A549 (cell line): ENCODE results near the gene OPALIN.

Experiments used
- CEBPB ChIP-seq, 2 experiments: fragments of >200 bp in 1 of 2; sonication (Bioruptor Twin) in 1 of 2; formaldehyde crosslinking in 1 of 2; IDR thresholded peaks; 2 replicates each; pipeline ENCODE4 v1.6.1; 2012 to 2016
- CTCF ChIP-seq: fragments of >200 bp; sonication (Bioruptor Twin); formaldehyde crosslinking; IDR thresholded peaks from 3 replicates; pipeline ENCODE4 v1.5.1; 2016
- EP300 ChIP-seq, 2 experiments: fragments of >200 bp; sonication (Bioruptor Twin); formaldehyde crosslinking; IDR thresholded peaks; 2 replicates in 1 of 2; 3 replicates in 1 of 2; pipeline ENCODE4 v1.6.1; 2016 to 2017
- FOSL2 ChIP-seq, 2 experiments: fragments of 450-650 bp in 1 of 2; fragments of >200 bp in 1 of 2; sonication (Bioruptor Twin) in 1 of 2; formaldehyde crosslinking; IDR thresholded peaks; 2 replicates each; pipeline versions ENCODE4 v1.5.0 to v1.6.1; 2016 to 2020; ENCODE audit warnings: mild to moderate bottlenecking in 1 of 2, moderate library complexity in 1 of 2
- JUNB ChIP-seq: fragments of >200 bp; sonication (Bioruptor Twin); formaldehyde crosslinking; IDR thresholded peaks from 2 replicates; pipeline ENCODE4 v1.6.1; 2016
- KDM1A ChIP-seq: fragments of 200-600 bp; sonication (generic); IDR thresholded peaks from 2 replicates; pipeline ENCODE4 v1.6.1; 2016; ENCODE audit warnings: low read depth, mild to moderate bottlenecking
- MAFK ChIP-seq: fragments of 450-650 bp; IDR thresholded peaks from 2 replicates; pipeline ENCODE4 v1.6.1; 2014; ENCODE audit not compliant: partially characterized antibody
- MAX ChIP-seq: IDR thresholded peaks from 2 replicates; pipeline ENCODE4 v1.6.1; 2012
- MYC ChIP-seq: IDR thresholded peaks from 2 replicates; pipeline ENCODE4 v1.6.1; 2012; ENCODE audit warnings: mild to moderate bottlenecking, inconsistent platforms, low read length, improper control_type of control experiment, borderline replicate concordance
- POLR2A ChIP-seq: IDR thresholded peaks from 2 replicates; pipeline ENCODE4 v1.6.1; 2012; ENCODE audit warnings: mild to moderate bottlenecking, low read length
- RAD21 ChIP-seq, 2 experiments: fragments of >200 bp in 1 of 2; sonication (Bioruptor Twin) in 1 of 2; formaldehyde crosslinking in 1 of 2; IDR thresholded peaks in 1 of 2; conservative IDR thresholded peaks in 1 of 2; 2 replicates in 1 of 2; 3 replicates in 1 of 2; pipeline ENCODE4 v1.6.1; 2012 to 2018; ENCODE audit warnings: inconsistent platforms in 1 of 2
- RARB ChIP-seq: fragments of 250-450 bp; sonication (Bioruptor Pico); IDR thresholded peaks from 2 replicates; pipeline ENCODE4 v1.8.0; 2021; ENCODE audit warnings: mild to moderate bottlenecking, moderate library complexity
- RNF2 ChIP-seq: fragments of 200-600 bp; sonication (generic); IDR thresholded peaks from 2 replicates; pipeline ENCODE4 v1.6.1; 2016; ENCODE audit warnings: low read depth, mild to moderate bottlenecking, antibody characterized with exemption, moderate library complexity, borderline replicate concordance
- TP53 ChIP-seq: fragments of 250-450 bp; sonication (Bioruptor Pico); IDR thresholded peaks from 2 replicates; pipeline ENCODE4 v1.5.0; 2021; ENCODE audit warnings: mild to moderate bottlenecking, moderate library complexity

GRCh38 chr10:96352582-96352981 is 6.2 kb downstream of the OPALIN start:
- TF ChIP-seq JUNB, result no peak
- TF ChIP-seq KDM1A, result no peak
- no peak for TF ChIP-seq RAD21 (conservative IDR thresholded peaks at IDR 0.05 in 1 of 2, IDR thresholded peaks at IDR 0.05 in 1 of 2)
- TF ChIP-seq EP300 (IDR thresholded peaks at IDR 0.05), result no peak
- TF ChIP-seq CTCF, result no peak
- no peak for TF ChIP-seq MYC
- no peak for TF ChIP-seq POLR2A
- no peak for TF ChIP-seq MAX
- TF ChIP-seq FOSL2 (IDR thresholded peaks at IDR 0.05), result no peak
- no peak for TF ChIP-seq FOSL2 (CRISPR knock-in tag; IDR thresholded peaks at IDR 0.05)
- no peak for TF ChIP-seq CEBPB (IDR thresholded peaks at IDR 0.05)
- no peak for TF ChIP-seq TP53 (CRISPR knock-in tag)
- no peak for TF ChIP-seq RARB
- no peak for TF ChIP-seq MAFK
- no peak for TF ChIP-seq RNF2
